Measurements from ENCODE around the gene PDGFB.

Gene PDGFB

DNA sequence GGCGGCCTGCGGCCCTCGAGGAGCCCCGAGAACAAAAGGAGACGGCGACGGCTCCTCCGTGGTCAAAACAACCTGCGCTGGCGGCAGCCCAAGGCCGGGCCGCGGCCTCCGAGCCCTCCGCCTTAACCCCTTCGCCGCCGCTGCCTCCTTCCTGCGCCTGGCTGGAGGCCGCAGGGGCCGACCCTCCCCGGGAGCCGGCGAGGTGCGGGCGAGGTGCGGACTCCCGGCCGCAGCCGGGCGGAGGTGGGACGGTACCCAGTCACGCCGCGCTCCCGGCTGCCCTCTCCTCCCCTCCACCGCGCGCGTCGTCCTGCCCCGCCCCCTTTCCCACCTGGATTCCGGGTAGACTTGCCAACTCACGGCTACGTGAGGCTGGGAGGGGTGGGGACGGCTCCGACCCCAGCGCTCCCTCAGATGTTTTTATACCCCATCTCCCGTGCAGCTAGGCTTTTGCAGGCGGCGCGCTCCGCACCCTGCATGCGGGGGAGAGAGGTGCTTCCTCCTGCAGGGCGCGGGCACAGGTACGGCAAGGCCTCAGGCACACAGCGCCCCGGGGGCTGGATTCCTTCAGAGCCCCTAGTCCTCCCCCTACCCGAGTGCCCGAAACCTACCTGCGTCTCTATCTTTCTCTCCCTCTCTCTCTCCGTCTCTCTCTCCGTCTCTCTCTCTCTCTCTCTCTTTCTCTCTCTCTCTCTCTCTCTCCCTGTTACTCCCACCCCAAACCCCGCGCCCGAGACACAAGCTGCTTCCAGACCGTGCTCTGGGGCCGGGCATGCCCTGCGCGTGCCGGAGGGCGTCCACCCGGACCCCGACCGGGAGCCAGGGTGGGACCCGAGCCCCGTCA lies 2.0 kb downstream of the PDGFB start:
- H3K36me3 ChIP-seq (ENCODE audit: insufficient read depth) = no peaks in the 10 kb centered on the region
- H3K9ac ChIP-seq = no peak overlapping the region
- H3K27ac ChIP-seq = no peak overlapping the region
- H3K79me2 ChIP-seq (ENCODE audit: insufficient read depth, low read depth) = no peaks in the 10 kb centered on the region
- H2AFZ ChIP-seq (ENCODE audit: low read depth) = no peak overlapping the region
- H3K27me3 ChIP-seq (ENCODE audit: insufficient read depth, low read depth) = peaks cover 61% of the 10 kb centered on the region
- H3K4me1 ChIP-seq (ENCODE audit: low read depth, poor library complexity, severe bottlenecking) = no peaks in the 10 kb centered on the region
- H4K20me1 ChIP-seq (ENCODE audit: insufficient read depth) = no peaks in the 10 kb centered on the region
- no peak overlapping the region for H3K4me3 ChIP-seq (IDR thresholded peaks at IDR 0.05; ENCODE audit: insufficient read depth, low read depth, low read length)
- TF ChIP-seq, protein P1, sequence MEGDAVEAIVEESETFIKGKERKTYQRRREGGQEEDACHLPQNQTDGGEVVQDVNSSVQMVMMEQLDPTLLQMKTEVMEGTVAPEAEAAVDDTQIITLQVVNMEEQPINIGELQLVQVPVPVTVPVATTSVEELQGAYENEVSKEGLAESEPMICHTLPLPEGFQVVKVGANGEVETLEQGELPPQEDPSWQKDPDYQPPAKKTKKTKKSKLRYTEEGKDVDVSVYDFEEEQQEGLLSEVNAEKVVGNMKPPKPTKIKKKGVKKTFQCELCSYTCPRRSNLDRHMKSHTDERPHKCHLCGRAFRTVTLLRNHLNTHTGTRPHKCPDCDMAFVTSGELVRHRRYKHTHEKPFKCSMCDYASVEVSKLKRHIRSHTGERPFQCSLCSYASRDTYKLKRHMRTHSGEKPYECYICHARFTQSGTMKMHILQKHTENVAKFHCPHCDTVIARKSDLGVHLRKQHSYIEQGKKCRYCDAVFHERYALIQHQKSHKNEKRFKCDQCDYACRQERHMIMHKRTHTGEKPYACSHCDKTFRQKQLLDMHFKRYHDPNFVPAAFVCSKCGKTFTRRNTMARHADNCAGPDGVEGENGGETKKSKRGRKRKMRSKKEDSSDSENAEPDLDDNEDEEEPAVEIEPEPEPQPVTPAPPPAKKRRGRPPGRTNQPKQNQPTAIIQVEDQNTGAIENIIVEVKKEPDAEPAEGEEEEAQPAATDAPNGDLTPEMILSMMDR (conservative IDR thresholded peaks at IDR 0.05; ENCODE audit: low read depth, low read length) = no peak
- no peak overlapping the region for H3K4me2 ChIP-seq

- Histone ChIP-seq H2AFZ (ENCODE audit: low read depth) (no peak overlapping the region), H3K4me3 (IDR thresholded peaks at IDR 0.05; ENCODE audit: insufficient read depth, low read depth, low read length) (no peak overlapping the region), H4K20me1 (ENCODE audit: insufficient read depth) (no peaks in the 10 kb centered on the region), H3K36me3 (ENCODE audit: insufficient read depth) (no peaks in the 10 kb centered on the region), H3K27ac (no peak overlapping the region), H3K27me3 (ENCODE audit: insufficient read depth, low read depth) (peaks cover 64% of the 10 kb centered on the region), H3K4me2 (no peak overlapping the region), H3K4me1 (ENCODE audit: low read depth, poor library complexity, severe bottlenecking) (peaks cover under 1% of the 10 kb centered on the region), H3K9ac (no peak overlapping the region), H3K79me2 (ENCODE audit: insufficient read depth, low read depth) (no peaks in the 10 kb centered on the region)
- TF ChIP-seq, protein P1 (conservative IDR thresholded peaks at IDR 0.05; ENCODE audit: low read depth, low read length) = no peak
Observed at GRCh38 chr22:39241794-39242594, 2.8 kb downstream of the PDGFB start.

DNA sequence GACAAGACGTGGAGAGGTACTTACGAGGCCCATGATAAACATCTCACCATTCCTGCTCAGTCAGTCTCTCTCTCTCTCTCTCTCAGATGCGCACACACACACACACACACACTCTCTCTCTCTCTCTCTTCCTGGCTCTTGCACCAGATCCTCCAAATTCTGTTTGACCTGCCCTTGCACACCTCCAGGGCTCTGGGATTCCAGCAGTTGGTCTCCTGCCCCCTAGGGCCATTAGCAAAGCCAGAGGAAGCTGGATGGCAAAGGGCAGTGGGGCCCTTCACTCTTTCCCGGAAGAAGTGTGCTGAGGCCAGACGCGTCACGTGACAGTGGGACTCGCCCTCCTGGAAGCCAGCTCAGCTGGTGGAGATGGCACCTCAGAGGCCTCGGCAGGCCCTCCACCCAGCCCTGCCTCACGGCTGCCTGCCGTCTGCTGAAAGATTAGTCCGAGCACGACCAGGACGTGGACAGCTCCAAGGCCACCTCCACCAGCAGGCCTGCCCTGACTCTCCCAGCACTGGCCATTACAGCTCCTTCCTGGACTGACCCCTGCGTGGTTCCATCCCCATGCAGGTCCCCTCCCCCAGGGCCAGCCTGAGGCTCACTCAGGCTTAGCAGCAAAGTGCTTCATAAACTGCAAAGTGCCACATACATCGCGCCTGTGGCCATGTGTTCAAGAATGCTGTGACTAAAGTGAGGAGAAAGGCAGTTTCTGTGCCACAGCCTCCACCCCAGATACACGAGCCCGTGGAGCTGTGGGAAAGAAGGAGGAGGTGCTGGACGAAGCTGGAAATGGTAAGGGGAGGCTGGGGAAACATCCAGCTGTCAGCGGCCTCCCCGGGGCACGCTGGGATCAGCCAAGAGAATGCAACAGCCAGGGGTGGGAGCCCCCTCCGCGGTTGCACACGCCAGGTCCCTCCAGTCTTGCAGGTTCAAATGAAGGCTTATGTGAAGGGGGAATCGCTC lies 3.7 kb downstream of the PDGFB start:
- H3K4me1 ChIP-seq (ENCODE audit: low read depth, poor library complexity, severe bottlenecking) = peaks cover 9% of the 10 kb centered on the region
- TF ChIP-seq, protein P1 (conservative IDR thresholded peaks at IDR 0.05; ENCODE audit: low read depth, low read length) = no peak
- H3K36me3 ChIP-seq (ENCODE audit: insufficient read depth) = no peaks in the 10 kb centered on the region
- H3K27me3 ChIP-seq (ENCODE audit: insufficient read depth, low read depth) = peaks cover 62% of the 10 kb centered on the region
- no peaks in the 10 kb centered on the region for H3K79me2 ChIP-seq (ENCODE audit: insufficient read depth, low read depth)
- no peak overlapping the region for H3K9ac ChIP-seq
- H2AFZ ChIP-seq (ENCODE audit: low read depth) = no peak overlapping the region
- no peak overlapping the region for H3K4me2 ChIP-seq
- H3K27ac ChIP-seq = no peak overlapping the region
- no peak overlapping the region for H3K4me3 ChIP-seq (IDR thresholded peaks at IDR 0.05; ENCODE audit: insufficient read depth, low read depth, low read length)
- H4K20me1 ChIP-seq (ENCODE audit: insufficient read depth) = no peaks in the 10 kb centered on the region
